Adipocyte (in vitro differentiated cells): Measurements from ENCODE around the gene CLK4.

Experiments used
- DNase-seq: peaks from one replicate; pipeline ENCODE4 v3.0.0-alpha.2; 2015; ENCODE audit warnings: low read depth
- H3K27me3 ChIP-seq: replicated peaks from 2 replicates; pipeline ENCODE4 v1.7.0; 2013; ENCODE audit warnings: mild to moderate bottlenecking, low read length, moderate library complexity; ENCODE audit not compliant: control insufficient read depth, insufficient read depth
- H3K36me3 ChIP-seq: 2 replicates; pipeline ENCODE4 v1.7.0; 2013; ENCODE audit warnings: low read length, mild to moderate bottlenecking, moderate library complexity; ENCODE audit not compliant: control insufficient read depth, insufficient read depth, severe bottlenecking
- H3K4me1 ChIP-seq: 2 replicates; pipeline ENCODE4 v1.7.0; 2013; ENCODE audit warnings: mild to moderate bottlenecking, low read length, moderate library complexity; ENCODE audit not compliant: control insufficient read depth, insufficient read depth
- H3K4me3 ChIP-seq: 2 replicates; pipeline ENCODE4 v1.7.0; 2013; ENCODE audit warnings: mild to moderate bottlenecking, low read length, moderate library complexity
- H3K9ac ChIP-seq: 2 replicates; pipeline ENCODE4 v1.7.0; 2013; ENCODE audit warnings: mild to moderate bottlenecking, low read length, moderate library complexity
- H3K9me3 ChIP-seq: 2 replicates; pipeline ENCODE4 v1.7.0; 2013; ENCODE audit warnings: mild to moderate bottlenecking, low read length, moderate library complexity; ENCODE audit not compliant: control insufficient read depth

The CLK4 gene

GRCh38 chr5:178626484-178627258 lies at the start of gene CLK4:
TSS of gene CLK4 (minus strand) at chr5:178627050. CDS start at chr5:178623416, 3,634 bp downstream.
- peak; percentile 98 for DNase-seq
- peak within 1 kb of the TSS; percentile 100 for H3K9ac ChIP-seq
- H3K4me3 ChIP-seq = peak within 1 kb of the TSS; percentile 99
- peaks cover 15% of the 10 kb centered on the region for H3K36me3 ChIP-seq
- H3K9me3 ChIP-seq = no peaks in the 10 kb centered on the region
- H3K4me1 ChIP-seq = peaks cover 21% of the 10 kb centered on the region
- no peaks in the 10 kb centered on the region for H3K27me3 ChIP-seq

- no peaks in the 10 kb centered on the region for H3K4me1 ChIP-seq
- H3K4me3 ChIP-seq = no peak overlapping the region
- H3K36me3 ChIP-seq = no peaks in the 10 kb centered on the region
- no peak for DNase-seq
- no peak overlapping the region for H3K9ac ChIP-seq
- no peaks in the 10 kb centered on the region for H3K27me3 ChIP-seq
- H3K9me3 ChIP-seq = peaks cover 19% of the 10 kb centered on the region
Observed at GRCh38 chr5:178675922-178676321, 49.1 kb upstream of the CLK4 start.

DNA sequence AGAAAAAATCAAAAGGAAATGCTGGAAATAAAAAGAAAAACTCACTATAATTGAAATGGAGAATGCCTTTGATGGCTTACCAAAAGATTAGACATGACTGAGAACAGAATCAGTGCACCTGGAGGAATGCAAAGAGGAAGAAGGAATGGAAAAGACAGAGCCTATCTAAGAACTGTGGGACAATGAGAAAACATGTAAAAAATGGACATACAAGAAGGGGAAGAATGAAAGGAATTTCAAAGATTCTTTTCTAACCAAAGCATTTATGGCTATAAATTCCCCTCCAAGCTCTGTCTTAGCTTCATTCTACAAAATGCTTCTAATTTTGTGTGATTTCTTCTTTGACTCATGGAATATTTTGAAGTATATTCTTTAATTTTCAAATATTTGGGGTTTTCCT lies 47.5 kb upstream of the CLK4 start:
- DNase-seq = peak; percentile 44
- no peaks in the 10 kb centered on the region for H3K4me1 ChIP-seq
- no peak overlapping the region for H3K9ac ChIP-seq
- peaks cover 5% of the 10 kb centered on the region for H3K27me3 ChIP-seq
- peaks cover 34% of the 10 kb centered on the region for H3K9me3 ChIP-seq
- H3K36me3 ChIP-seq = no peaks in the 10 kb centered on the region
- no peak overlapping the region for H3K4me3 ChIP-seq

GRCh38 chr5:178673801-178674295 lies 47.0 kb upstream of the CLK4 start:
- no peak overlapping the region for H3K9ac ChIP-seq
- no peak overlapping the region for H3K4me3 ChIP-seq
- no peaks in the 10 kb centered on the region for H3K36me3 ChIP-seq
- DNase-seq = no peak
- H3K27me3 ChIP-seq = peaks cover 5% of the 10 kb centered on the region
- peaks cover 36% of the 10 kb centered on the region for H3K9me3 ChIP-seq
- no peaks in the 10 kb centered on the region for H3K4me1 ChIP-seq

DNA sequence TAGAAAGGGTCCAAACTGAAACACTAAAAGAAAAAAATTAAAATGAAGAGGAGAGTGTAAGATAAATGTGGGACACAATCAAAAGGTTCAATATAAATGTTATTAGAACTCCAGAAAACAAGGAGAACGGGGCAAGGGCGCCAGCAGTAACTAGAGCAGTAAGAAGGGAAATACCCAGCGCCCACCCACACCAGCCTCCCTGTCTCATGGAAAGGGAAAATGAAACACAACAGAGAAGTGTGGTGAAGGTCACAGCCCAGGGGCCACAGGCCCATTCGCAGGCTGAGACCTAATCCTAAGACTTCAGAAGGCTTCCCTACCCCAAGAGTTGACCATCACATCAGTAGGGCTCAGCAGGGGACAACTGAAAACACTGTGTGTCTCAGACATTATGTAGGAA lies 45.8 kb upstream of the CLK4 start:
- H3K36me3 ChIP-seq = no peaks in the 10 kb centered on the region
- DNase-seq = no peak

GRCh38 chr5:178671602-178672144 lies 44.8 kb upstream of the CLK4 start:
- Histone ChIP-seq H3K9ac (no peak overlapping the region), H3K27me3 (peaks cover 5% of the 10 kb centered on the region), H3K4me3 (no peak overlapping the region), H3K9me3 (peaks cover 46% of the 10 kb centered on the region), H3K4me1 (no peaks in the 10 kb centered on the region), H3K36me3 (no peaks in the 10 kb centered on the region)
- DNase-seq = no peak

More for the DNA sequence above, 45.8 kb upstream of the CLK4 start:
- Histone ChIP-seq H3K9me3 (peaks cover 42% of the 10 kb centered on the region), H3K4me3 (no peak overlapping the region), H3K9ac (no peak overlapping the region), H3K27me3 (peaks cover 5% of the 10 kb centered on the region), H3K4me1 (no peaks in the 10 kb centered on the region)

DNA sequence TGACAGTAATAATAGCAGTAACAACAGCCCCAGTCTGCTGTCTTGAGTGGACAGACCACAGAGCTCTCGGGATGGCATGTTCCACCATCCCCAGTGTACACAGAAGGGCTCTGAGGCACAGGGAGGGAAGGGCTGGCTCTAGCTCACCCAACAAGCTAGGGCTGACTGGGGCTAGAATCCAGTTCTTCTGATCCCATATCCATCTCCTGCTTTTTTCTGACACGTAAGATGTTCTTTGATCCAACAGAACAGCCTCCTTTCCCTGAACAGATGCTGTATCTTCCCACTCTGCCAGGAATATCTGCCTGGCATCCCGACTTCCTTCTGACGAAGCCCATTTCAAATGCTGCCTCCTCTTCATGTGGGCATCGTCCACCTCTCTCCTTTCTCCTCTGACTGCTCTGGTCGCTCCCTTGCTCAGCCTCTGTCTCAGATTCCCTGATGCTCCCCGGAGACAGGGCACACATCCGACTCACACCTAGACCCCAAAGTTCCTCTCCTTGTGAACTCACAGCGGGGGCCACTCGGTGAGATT lies 43.6 kb upstream of the CLK4 start:
- no peak for DNase-seq

DNA sequence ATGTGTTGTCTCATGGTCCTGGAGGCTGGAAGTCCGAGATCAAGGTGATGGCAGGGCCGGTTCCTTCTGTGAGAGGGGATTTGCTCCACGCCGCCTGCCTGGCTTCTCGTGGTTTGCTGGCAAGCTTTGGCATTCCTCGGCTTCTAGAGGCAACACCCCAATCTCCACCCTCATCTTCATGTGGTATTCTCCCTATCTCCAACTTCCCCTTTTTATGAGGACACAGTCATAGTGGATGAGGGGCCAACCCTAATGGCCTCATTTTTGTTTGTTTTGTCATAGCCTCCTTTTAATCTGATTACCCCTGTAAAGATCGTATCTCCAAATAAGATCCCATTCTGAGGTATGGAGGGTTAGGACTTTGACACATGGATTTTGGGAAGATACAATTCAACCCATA lies 41.7 kb upstream of the CLK4 start:
- no peak overlapping the region for H3K9ac ChIP-seq
- H3K36me3 ChIP-seq = no peaks in the 10 kb centered on the region
- DNase-seq = no peak
- H3K4me1 ChIP-seq = no peaks in the 10 kb centered on the region
- H3K27me3 ChIP-seq = peaks cover 5% of the 10 kb centered on the region
- no peak overlapping the region for H3K4me3 ChIP-seq
- peaks cover 44% of the 10 kb centered on the region for H3K9me3 ChIP-seq

More for the DNA sequence above, 43.6 kb upstream of the CLK4 start:
- no peak overlapping the region for H3K4me3 ChIP-seq
- H3K36me3 ChIP-seq = no peaks in the 10 kb centered on the region
- peaks cover 44% of the 10 kb centered on the region for H3K9me3 ChIP-seq
- no peak overlapping the region for H3K9ac ChIP-seq
- peaks cover 5% of the 10 kb centered on the region for H3K27me3 ChIP-seq
- H3K4me1 ChIP-seq = no peaks in the 10 kb centered on the region

GRCh38 chr5:178667688-178668087 lies 40.8 kb upstream of the CLK4 start:
- Histone ChIP-seq H3K9me3 (peaks cover 44% of the 10 kb centered on the region), H3K27me3 (peaks cover 5% of the 10 kb centered on the region), H3K4me3 (no peak overlapping the region), H3K9ac (no peak overlapping the region), H3K36me3 (no peaks in the 10 kb centered on the region), H3K4me1 (no peaks in the 10 kb centered on the region)
- DNase-seq = no peak

GRCh38 chr5:178667101-178667500 lies 40.3 kb upstream of the CLK4 start:
- Histone ChIP-seq H3K9me3 (peaks cover 43% of the 10 kb centered on the region), H3K9ac (no peak overlapping the region), H3K4me3 (no peak overlapping the region), H3K4me1 (no peaks in the 10 kb centered on the region), H3K27me3 (peaks cover 5% of the 10 kb centered on the region), H3K36me3 (no peaks in the 10 kb centered on the region)
- DNase-seq = no peak

DNA sequence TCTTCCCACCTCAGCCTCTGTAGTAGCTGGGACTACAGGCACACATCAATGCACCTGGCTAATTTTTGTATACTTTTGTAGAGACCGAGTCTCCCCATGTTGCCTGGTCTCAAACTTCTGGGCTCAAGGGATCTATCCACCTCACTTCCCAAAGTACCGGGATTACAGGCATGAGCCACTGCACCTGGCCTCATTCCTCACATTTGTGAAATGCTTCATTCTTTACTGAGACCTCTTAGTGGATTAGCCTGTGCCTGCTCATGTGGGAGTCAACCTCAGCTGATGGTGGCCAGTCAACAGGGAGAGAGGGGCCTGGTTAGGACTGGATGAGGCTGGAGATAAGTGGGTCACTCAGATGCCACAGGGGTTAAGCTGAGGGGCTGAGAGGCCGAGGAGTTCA lies 37.3 kb upstream of the CLK4 start:
- no peak for DNase-seq
- Histone ChIP-seq H3K4me3 (no peak overlapping the region), H3K4me1 (no peaks in the 10 kb centered on the region), H3K36me3 (no peaks in the 10 kb centered on the region), H3K27me3 (no peaks in the 10 kb centered on the region), H3K9ac (no peak overlapping the region), H3K9me3 (peaks cover 19% of the 10 kb centered on the region)
